OCI-LY1 (cell line): ENCODE measurements around the gene ACOT4.

ENCODE experiments used
- H2AFZ ChIP-seq: fragments of 200-600 bp; sonication (generic), shearing (Covaris generic); 2 replicates; pipeline ENCODE4 v1.6.0; 2014; ENCODE audit warnings: antibody characterized with exemption, mild to moderate bottlenecking, low read length
- H3F3A ChIP-seq: fragments of 200-600 bp; sonication (generic), shearing (Covaris generic); 2 replicates; pipeline ENCODE4 v1.6.0; 2014; ENCODE audit warnings: mild to moderate bottlenecking, antibody characterized with exemption, low read length, moderate library complexity; ENCODE audit not compliant: insufficient read depth
- H3K27ac ChIP-seq: fragments of 200-600 bp; sonication (generic); 2 replicates; pipeline ENCODE4 v1.5.1; 2014; ENCODE audit warnings: low read length, mixed run types, mild to moderate bottlenecking, low read depth; ENCODE audit not compliant: poor library complexity, severe bottlenecking
- H3K27me3 ChIP-seq: fragments of 200-600 bp; sonication (generic); 2 replicates; pipeline ENCODE4 v1.6.0; 2014; ENCODE audit warnings: antibody characterized with exemption, mild to moderate bottlenecking, low read length, moderate library complexity; ENCODE audit not compliant: insufficient read depth
- H3K36me3 ChIP-seq: fragments of 200-600 bp; sonication (generic); 2 replicates; pipeline ENCODE4 v1.6.1; 2014; ENCODE audit warnings: mild to moderate bottlenecking, antibody characterized with exemption, low read length, moderate library complexity, mixed read lengths; ENCODE audit not compliant: insufficient read depth
- H3K4me1 ChIP-seq: fragments of 200-600 bp; sonication (generic); 2 replicates; pipeline ENCODE4 v1.5.1; 2014; ENCODE audit warnings: mild to moderate bottlenecking, low read length, moderate library complexity; ENCODE audit not compliant: insufficient read depth, severe bottlenecking
- H3K4me2 ChIP-seq: fragments of 200-600 bp; sonication (generic), shearing (Covaris generic); 2 replicates; pipeline ENCODE4 v1.6.1; 2014; ENCODE audit warnings: low read length
- H3K4me3 ChIP-seq: fragments of 200-600 bp; sonication (generic); 2 replicates; pipeline ENCODE4 v1.5.1; 2014; ENCODE audit warnings: low read length, low read depth, mild to moderate bottlenecking, mixed read lengths; ENCODE audit not compliant: poor library complexity, severe bottlenecking
- H3K79me2 ChIP-seq: fragments of 200-600 bp; shearing (Covaris generic); 2 replicates; pipeline ENCODE4 v1.6.1; 2016; ENCODE audit warnings: mixed run types, low read length, mixed read lengths; ENCODE audit not compliant: insufficient read depth
- H3K9ac ChIP-seq: fragments of 200-600 bp; sonication (generic), shearing (Covaris generic); 2 replicates; pipeline ENCODE4 v1.6.1; 2014; ENCODE audit warnings: mild to moderate bottlenecking, low read length, mixed read lengths
- H3K9me2 ChIP-seq: fragments of 200-600 bp; sonication (generic), shearing (Covaris generic); 2 replicates; pipeline ENCODE4 v1.6.1; 2014; ENCODE audit warnings: low read depth, mild to moderate bottlenecking, low read length, mixed read lengths
- H3K9me3 ChIP-seq: fragments of 200-600 bp; shearing (Covaris generic); 2 replicates; pipeline ENCODE4 v1.6.1; 2014; ENCODE audit warnings: low read length, mixed read lengths
- H4K20me1 ChIP-seq: fragments of 200-600 bp; sonication (generic), shearing (Covaris generic); 2 replicates; pipeline ENCODE4 v1.6.0; 2016; ENCODE audit warnings: mild to moderate bottlenecking, low read length; ENCODE audit not compliant: insufficient read depth
- CTCF ChIP-seq: fragments of 200-600 bp; sonication (generic), shearing (Covaris generic); IDR thresholded peaks from 2 replicates; pipeline ENCODE4 v1.5.1; 2017; ENCODE audit warnings: mild to moderate bottlenecking, antibody characterized with exemption, low read length, moderate library complexity, mixed read lengths
- EZH2 ChIP-seq: fragments of 200-600 bp; sonication (generic), shearing (Covaris generic); IDR thresholded peaks from 2 replicates; pipeline ENCODE4 v1.8.0; 2017; ENCODE audit warnings: borderline replicate concordance, mixed run types, mild to moderate bottlenecking, antibody characterized with exemption, low read length, moderate library complexity, mixed read lengths

Gene ACOT4

GRCh38 chr14:73619524-73619923 is 27.9 kb downstream of the ACOT4 start:
- Histone ChIP-seq H3K27me3 (no peaks in the 10 kb centered on the region), H3K9me3 (no peaks in the 10 kb centered on the region), H3K4me3 (no peak overlapping the region), H3F3A (no peaks in the 10 kb centered on the region), H3K9ac (no peak overlapping the region), H4K20me1 (no peaks in the 10 kb centered on the region), H3K4me2 (no peak overlapping the region), H3K79me2 (no peaks in the 10 kb centered on the region), H3K36me3 (no peaks in the 10 kb centered on the region), H3K27ac (no peak overlapping the region), H3K4me1 (no peaks in the 10 kb centered on the region), H3K9me2 (no peaks in the 10 kb centered on the region), H2AFZ (no peak overlapping the region)
- no peak for TF ChIP-seq EZH2
- no peak for TF ChIP-seq CTCF

- Histone ChIP-seq H4K20me1 (no peaks in the 10 kb centered on the region), H3K27ac (no peak overlapping the region), H3K36me3 (no peaks in the 10 kb centered on the region), H3K9me3 (no peaks in the 10 kb centered on the region), H3F3A (no peaks in the 10 kb centered on the region), H3K9ac (no peak overlapping the region), H3K4me2 (no peak overlapping the region), H3K79me2 (no peaks in the 10 kb centered on the region), H3K27me3 (no peaks in the 10 kb centered on the region), H3K4me1 (no peaks in the 10 kb centered on the region), H3K4me3 (no peak overlapping the region), H2AFZ (no peak overlapping the region), H3K9me2 (no peaks in the 10 kb centered on the region)
- TF ChIP-seq EZH2 (no peak), CTCF (no peak)
Measured at GRCh38 chr14:73620268-73620667, 28.6 kb downstream of the ACOT4 start.

- Histone ChIP-seq H3K4me1 (no peaks in the 10 kb centered on the region), H2AFZ (no peak overlapping the region), H4K20me1 (no peaks in the 10 kb centered on the region), H3K79me2 (no peaks in the 10 kb centered on the region), H3K4me3 (no peak overlapping the region), H3K36me3 (no peaks in the 10 kb centered on the region), H3K4me2 (no peak overlapping the region), H3F3A (no peaks in the 10 kb centered on the region), H3K9ac (no peak overlapping the region), H3K9me3 (no peaks in the 10 kb centered on the region), H3K9me2 (no peaks in the 10 kb centered on the region), H3K27ac (no peak overlapping the region), H3K27me3 (no peaks in the 10 kb centered on the region)
- TF ChIP-seq EZH2 (no peak), CTCF (no peak)
Measured at GRCh38 chr14:73623504-73624054, 31.9 kb downstream of the ACOT4 start.
